Measurements from ENCODE around the gene IFITM1. TPM values are rescaled to one million over a fixed set of nuclear protein-coding genes. Genes with fewer than 3 reads are reported as not detected.

The IFITM1 gene
- total RNA-seq, 1 donor from 2014 or later: 56.8 TPM

DNA sequence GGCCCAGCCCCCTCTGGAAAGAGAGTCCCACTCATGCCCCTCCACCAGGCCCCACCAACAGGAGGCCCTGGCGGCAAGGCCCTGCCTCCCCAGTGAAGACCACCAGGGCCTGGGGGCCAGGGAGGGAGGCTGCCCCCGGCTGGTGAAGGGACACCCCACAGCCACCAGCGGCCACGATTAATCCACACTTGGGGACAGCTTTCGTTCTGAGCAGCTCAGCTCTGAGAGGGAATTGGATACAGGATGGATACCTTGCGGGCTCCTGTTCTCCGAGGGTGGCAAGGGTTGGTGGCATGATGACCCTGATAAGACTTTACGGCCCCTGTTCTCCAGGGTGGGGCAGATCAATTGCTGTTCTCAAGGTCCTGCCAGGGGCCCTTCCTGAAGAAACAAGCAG is 42.5 kb upstream of the IFITM1 start:
- TF ChIP-seq CTCF (conservative IDR thresholded peaks at IDR 0.05; ENCODE audit: low read depth, low read length): no peak
- no peak overlapping the region for H3K4me3 ChIP-seq (ENCODE audit: low read depth, low read length)
- DNase-seq (ENCODE audit: low read depth): no peak

DNA sequence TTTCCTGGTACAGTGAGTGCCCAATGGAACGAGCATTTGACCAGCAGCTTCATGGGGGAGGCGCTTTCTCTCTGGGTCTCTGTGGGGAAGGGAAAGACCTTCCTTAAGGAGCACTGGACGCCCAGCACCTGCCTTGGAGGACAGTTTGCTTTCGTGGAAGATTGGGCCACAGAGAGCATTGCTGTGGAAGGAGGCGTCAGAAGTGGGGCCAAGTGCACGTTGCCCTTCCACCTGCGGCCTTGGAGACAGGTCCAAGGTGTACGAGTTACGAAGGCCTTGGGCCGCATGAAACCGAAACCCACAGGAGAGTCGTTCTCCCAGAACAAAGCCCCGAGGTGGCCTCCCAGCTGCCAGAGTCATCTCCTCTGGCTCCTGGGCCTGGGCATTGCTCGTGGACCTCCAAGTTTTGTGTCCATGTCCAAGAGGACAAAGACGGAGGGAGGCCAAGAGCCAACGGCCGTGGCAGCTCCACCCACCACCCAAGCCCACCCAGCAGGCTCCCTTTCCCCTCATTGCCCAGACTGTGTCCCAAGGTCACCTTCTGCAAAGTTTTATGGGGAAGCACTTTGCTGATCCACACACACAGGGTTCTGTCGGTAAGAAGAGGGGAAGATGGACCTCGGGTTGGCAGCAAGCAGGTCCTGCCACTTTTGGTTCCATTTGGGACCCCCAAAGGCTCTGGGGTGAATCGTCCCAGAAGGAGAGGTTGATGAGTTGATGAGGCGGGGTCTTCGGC is 41.5 kb upstream of the IFITM1 start:
- no peak for TF ChIP-seq CTCF (conservative IDR thresholded peaks at IDR 0.05; ENCODE audit: low read depth, low read length)
- no peak overlapping the region for H3K4me3 ChIP-seq (ENCODE audit: low read depth, low read length)
- DNase-seq (ENCODE audit: low read depth): no peak

DNA sequence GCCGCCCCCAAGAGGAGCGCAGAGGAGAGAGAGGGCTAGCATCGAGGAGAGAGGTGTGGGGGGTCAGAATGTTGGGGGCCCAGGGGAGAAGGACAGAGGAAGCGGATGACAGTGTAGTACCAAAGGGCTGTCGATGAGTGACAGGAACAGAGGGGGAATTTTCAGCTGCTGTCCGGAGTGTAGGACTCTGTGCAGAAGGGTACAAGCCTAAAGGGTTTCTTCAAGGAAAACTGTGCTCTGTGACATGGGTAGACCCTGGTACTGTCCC is 41.0 kb upstream of the IFITM1 start:
- DNase-seq (ENCODE audit: low read depth): no peak
- H3K4me3 ChIP-seq (ENCODE audit: low read depth, low read length): no peak overlapping the region
- TF ChIP-seq CTCF (conservative IDR thresholded peaks at IDR 0.05; ENCODE audit: low read depth, low read length): no peak

DNA sequence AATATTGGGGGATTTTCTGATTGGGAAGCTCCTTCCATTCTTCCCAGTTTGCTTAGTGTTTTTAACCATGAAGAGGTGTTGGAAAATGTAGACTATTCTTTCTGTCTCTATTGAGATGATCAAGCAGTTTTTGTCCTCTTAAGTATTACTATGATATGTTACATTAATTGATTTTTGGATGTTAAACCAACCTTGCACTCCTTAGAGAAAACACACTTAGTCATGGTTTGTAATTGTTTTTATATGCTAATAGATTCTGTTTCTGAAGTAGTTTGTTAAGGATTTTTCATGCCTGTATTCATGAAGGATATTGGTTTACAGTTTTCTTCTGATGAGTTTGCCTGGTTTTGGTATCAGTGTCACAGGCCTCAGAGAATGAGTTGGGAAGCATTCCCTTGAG is 37.6 kb upstream of the IFITM1 start:
- no peak for TF ChIP-seq CTCF (conservative IDR thresholded peaks at IDR 0.05; ENCODE audit: low read depth, low read length)

GRCh38 chr11:278001-278951 is 35.6 kb upstream of the IFITM1 start, which contains the start of gene NLRP6:
TSS of gene NLRP6 (plus strand) at chr11:278407. CDS start at chr11:278570, 163 bp downstream.
- TF ChIP-seq CTCF (conservative IDR thresholded peaks at IDR 0.05; ENCODE audit: low read depth, low read length): no peak
- no peak for DNase-seq (ENCODE audit: low read depth)
- H3K4me3 ChIP-seq (ENCODE audit: low read depth, low read length): no peak within 1 kb of the TSS

More for the DNA sequence above, 37.6 kb upstream of the IFITM1 start:
- DNase-seq (ENCODE audit: low read depth): no peak
- no peak overlapping the region for H3K4me3 ChIP-seq (ENCODE audit: low read depth, low read length)

DNA sequence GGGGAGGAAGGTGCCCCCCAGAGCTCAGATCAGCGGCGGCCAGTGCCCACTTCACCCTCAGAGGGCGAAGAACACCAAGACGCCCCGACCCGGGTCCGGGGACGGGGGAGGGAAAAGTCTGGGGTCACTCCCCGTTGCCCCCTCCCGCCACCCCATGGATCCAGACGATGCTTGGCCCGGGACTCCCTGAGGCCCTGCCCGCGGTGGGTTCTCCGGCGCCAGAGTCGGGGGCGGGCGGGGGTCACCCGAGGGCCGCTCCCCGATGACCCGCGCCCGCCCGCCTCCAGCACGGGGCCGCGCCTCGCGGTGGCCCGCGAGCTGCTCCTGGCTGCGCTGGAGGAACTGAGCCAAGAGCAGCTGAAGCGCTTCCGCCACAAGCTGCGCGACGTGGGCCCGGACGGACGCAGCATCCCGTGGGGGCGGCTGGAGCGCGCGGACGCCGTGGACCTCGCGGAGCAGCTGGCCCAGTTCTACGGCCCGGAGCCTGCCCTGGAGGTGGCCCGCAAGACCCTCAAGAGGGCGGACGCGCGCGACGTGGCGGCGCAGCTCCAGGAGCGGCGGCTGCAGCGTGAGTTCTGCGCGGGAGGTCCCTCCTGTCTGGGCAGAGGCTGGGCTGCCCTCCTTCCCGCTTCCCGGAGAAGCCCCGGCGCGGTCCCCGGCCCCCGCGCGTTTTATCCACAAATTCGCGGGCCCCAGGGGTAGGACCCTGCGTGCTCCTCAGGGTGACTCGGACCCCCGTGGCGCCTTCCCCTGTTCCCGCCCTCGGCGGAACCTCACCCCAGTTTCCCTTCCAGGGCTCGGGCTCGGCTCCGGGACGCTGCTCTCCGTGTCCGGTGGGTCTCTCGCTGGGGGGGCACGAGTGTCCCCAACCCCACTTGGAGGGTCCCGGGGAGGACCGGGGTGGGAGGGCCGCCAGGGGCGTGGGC is 34.5 kb upstream of the IFITM1 start:
- H3K4me3 ChIP-seq (ENCODE audit: low read depth, low read length): no peak overlapping the region
- no peak for TF ChIP-seq CTCF (conservative IDR thresholded peaks at IDR 0.05; ENCODE audit: low read depth, low read length)
- no peak for DNase-seq (ENCODE audit: low read depth)

All from epithelial cell of proximal tubule (primary cell).